ENCODE measurements around the gene ABLIM1. TPM values are rescaled to one million over a fixed set of nuclear protein-coding genes. Genes with fewer than 3 reads are reported as not detected.
A peak's percentile ranks its signal among the peaks of the same experiment; 100 is the strongest.

ABLIM1 gene
- total and polyA plus RNA-seq, 2 of the 13 experiments (the other 11 are each of a cell fraction or from before 2014, with no cell fraction given), result 59.4 to 92.7 TPM

DNA sequence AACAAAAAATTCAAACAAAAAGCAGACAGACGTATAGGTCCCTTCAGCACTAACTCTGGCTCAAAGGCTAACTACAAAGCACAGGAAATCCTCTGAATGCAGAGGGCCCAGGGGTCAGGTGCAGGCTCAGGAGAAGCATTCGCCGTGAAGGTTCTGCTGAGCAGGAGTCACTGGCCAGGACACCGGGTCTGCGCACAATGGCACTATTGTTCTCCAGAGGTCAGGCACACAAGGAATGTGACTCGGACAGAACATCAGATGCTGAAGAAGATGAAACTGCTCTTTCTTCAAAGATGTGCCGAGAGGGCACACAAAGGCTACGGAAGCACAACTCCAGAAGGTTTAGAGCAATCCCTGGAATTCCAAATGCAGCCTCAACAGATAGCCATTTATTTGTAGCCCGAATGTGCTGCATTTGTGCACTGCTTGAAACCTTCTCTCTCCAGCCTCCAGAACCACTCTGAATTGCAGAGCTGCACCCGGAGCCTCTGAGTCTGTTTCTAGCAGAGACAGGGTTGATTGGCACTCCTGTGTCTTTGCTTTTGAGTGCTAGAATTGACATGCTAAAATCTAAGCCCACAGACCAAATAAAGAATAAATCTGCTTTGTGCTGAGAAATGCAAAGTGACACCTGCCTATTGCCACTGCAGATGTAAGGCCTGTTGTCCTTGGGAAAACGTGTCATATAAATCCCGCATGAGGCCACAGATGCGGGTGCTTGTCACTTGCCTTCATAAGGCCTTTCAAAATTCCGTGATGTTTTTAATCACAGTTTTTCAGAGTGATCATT, 168.4 kb downstream of the ABLIM1 start (continued):
- TF ChIP-seq ZNF337 (CRISPR knock-in tag; IDR thresholded peaks at IDR 0.05; ENCODE audit: borderline replicate concordance, low read depth), result no peak
- TF ChIP-seq TRIM22 (IDR thresholded peaks at IDR 0.05), result no peak
- no peak for TF ChIP-seq NAIF1 (CRISPR knock-in tag; IDR thresholded peaks at IDR 0.05; ENCODE audit: borderline replicate concordance)
- TF ChIP-seq RORA (CRISPR knock-in tag; IDR thresholded peaks at IDR 0.05), result no peak
- peak; percentile 67 for TF ChIP-seq MAFF (IDR thresholded peaks at IDR 0.05; ENCODE audit: low read depth, low read length)
- TF ChIP-seq TP53 (CRISPR knock-in tag; conservative IDR thresholded peaks at IDR 0.05), result no peak; the same call in 1 of the 2 replicates
- TF ChIP-seq TBL1XR1 (IDR thresholded peaks at IDR 0.05; ENCODE audit: borderline replicate concordance, low read length, partially characterized antibody), result peak; percentile 11
- no peak for TF ChIP-seq ZNF720 (CRISPR knock-in tag; IDR thresholded peaks at IDR 0.05)
- peak in 1 of 2 experiments; percentile 46; a peak in 2 of 4 replicates for TF ChIP-seq POLR2A (IDR thresholded peaks at IDR 0.05; ENCODE audit: insufficient read depth in 1 of 2, low read depth in 2 of 2, low read length in 2 of 2)
- TF ChIP-seq KDM6A (CRISPR knock-in tag; IDR thresholded peaks at IDR 0.05; ENCODE audit: low read depth), result peak; percentile 75
- TF ChIP-seq ZNF282 (IDR thresholded peaks at IDR 0.05; ENCODE audit: partially characterized antibody), result no peak
- no peak for TF ChIP-seq RNF2 (conservative IDR thresholded peaks at IDR 0.05; ENCODE audit: low read depth)
- no peak for TF ChIP-seq ZNF160 (CRISPR knock-in tag; IDR thresholded peaks at IDR 0.05)
- no peak for TF ChIP-seq ZNF17 (CRISPR knock-in tag; IDR thresholded peaks at IDR 0.05)
- TF ChIP-seq, protein P1, sequence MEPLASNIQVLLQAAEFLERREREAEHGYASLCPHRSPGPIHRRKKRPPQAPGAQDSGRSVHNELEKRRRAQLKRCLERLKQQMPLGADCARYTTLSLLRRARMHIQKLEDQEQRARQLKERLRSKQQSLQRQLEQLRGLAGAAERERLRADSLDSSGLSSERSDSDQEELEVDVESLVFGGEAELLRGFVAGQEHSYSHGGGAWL (CRISPR knock-in tag; IDR thresholded peaks at IDR 0.05), result no peak
- no peak for TF ChIP-seq ZMAT3 (CRISPR knock-in tag; conservative IDR thresholded peaks at IDR 0.05)
- TF ChIP-seq ZNF549 (CRISPR knock-in tag; IDR thresholded peaks at IDR 0.05), result no peak
- TF ChIP-seq RBAK (CRISPR knock-in tag; IDR thresholded peaks at IDR 0.05), result no peak
- TF ChIP-seq, protein P2, sequence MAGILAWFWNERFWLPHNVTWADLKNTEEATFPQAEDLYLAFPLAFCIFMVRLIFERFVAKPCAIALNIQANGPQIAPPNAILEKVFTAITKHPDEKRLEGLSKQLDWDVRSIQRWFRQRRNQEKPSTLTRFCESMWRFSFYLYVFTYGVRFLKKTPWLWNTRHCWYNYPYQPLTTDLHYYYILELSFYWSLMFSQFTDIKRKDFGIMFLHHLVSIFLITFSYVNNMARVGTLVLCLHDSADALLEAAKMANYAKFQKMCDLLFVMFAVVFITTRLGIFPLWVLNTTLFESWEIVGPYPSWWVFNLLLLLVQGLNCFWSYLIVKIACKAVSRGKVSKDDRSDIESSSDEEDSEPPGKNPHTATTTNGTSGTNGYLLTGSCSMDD (CRISPR knock-in tag; IDR thresholded peaks at IDR 0.05), result no peak
- no peak for TF ChIP-seq ATRX (CRISPR knock-in tag; IDR thresholded peaks at IDR 0.05; ENCODE audit: borderline replicate concordance)
- peak; percentile 45; the same call in 1 of the 2 replicates for TF ChIP-seq ZNF12 (CRISPR knock-in tag; IDR thresholded peaks at IDR 0.05)
- TF ChIP-seq, protein P3, sequence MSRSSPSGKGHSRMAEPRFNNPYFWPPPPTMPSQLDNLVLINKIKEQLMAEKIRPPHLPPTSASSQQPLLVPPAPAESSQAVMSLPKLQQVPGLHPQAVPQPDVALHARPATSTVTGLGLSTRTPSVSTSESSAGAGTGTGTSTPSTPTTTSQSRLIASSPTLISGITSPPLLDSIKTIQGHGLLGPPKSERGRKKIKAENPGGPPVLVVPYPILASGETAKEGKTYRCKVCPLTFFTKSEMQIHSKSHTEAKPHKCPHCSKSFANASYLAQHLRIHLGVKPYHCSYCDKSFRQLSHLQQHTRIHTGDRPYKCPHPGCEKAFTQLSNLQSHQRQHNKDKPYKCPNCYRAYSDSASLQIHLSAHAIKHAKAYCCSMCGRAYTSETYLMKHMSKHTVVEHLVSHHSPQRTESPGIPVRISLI (CRISPR knock-in tag; IDR thresholded peaks at IDR 0.05; ENCODE audit: borderline replicate concordance), result peak; percentile 78; the same call in 1 of the 2 replicates
- no peak for TF ChIP-seq RELA (CRISPR knock-in tag; IDR thresholded peaks at IDR 0.05)
- TF ChIP-seq ZNF432 (CRISPR knock-in tag; IDR thresholded peaks at IDR 0.05; ENCODE audit: borderline replicate concordance), result no peak
- TF ChIP-seq ZNF260 (CRISPR knock-in tag; IDR thresholded peaks at IDR 0.05; ENCODE audit: borderline replicate concordance, low read depth), result no peak
- no peak for TF ChIP-seq POLR2AphosphoS2 (IDR thresholded peaks at IDR 0.05; ENCODE audit: low read depth, low read length)
- peak; percentile 19; the same call in 1 of the 2 replicates for TF ChIP-seq ATF7-NPFF (CRISPR knock-in tag; IDR thresholded peaks at IDR 0.05; ENCODE audit: low read depth)
- TF ChIP-seq, protein P4, sequence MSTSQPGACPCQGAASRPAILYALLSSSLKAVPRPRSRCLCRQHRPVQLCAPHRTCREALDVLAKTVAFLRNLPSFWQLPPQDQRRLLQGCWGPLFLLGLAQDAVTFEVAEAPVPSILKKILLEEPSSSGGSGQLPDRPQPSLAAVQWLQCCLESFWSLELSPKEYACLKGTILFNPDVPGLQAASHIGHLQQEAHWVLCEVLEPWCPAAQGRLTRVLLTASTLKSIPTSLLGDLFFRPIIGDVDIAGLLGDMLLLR (CRISPR knock-in tag; IDR thresholded peaks at IDR 0.05), result no peak

All from HepG2 (cell line).